Measurements from ENCODE around the gene TOB2. TPM values are rescaled to one million over a fixed set of nuclear protein-coding genes. Genes with fewer than 3 reads are reported as not detected.
A peak's percentile ranks its signal among the peaks of the same experiment; 100 is the strongest.
"Not testable (repeated sequence)": the region's sequence is repeated elsewhere in the genome, so short reads cannot be mapped to it uniquely, and the experiment has no call there.

TOB2 gene
- total and polyA plus RNA-seq, 7 experiments from 2014 or later, result 8.2 to 37.8 (median 25.0) TPM

- not testable (repeated sequence) for H3K9me3 ChIP-seq (ENCODE audit: control insufficient read depth in 2 of 3, low read length in 3 of 3); H3K36me3 Mint-ChIP-seq; H3K27ac Mint-ChIP-seq; H3K4me1 ChIP-seq (ENCODE audit: control insufficient read depth in 2 of 2, insufficient read depth in 2 of 2, low read length in 2 of 2); H3K4me3 ChIP-seq (ENCODE audit: low read length); H3K9me3 Mint-ChIP-seq; DNase-seq; H3K27ac ChIP-seq (ENCODE audit: low read depth, low read length); H3K27me3 Mint-ChIP-seq; H3K36me3 ChIP-seq (ENCODE audit: control insufficient read depth in 2 of 3, insufficient read depth in 3 of 3, low read length in 3 of 3); ATAC-seq; H3K4me3 Mint-ChIP-seq; H3K27me3 ChIP-seq (ENCODE audit: control insufficient read depth in 2 of 2, insufficient read depth in 2 of 2, low read length in 2 of 2)
- intact Hi-C loops (cut with micrococcal nuclease), result loop anchor here (1.0 kb wide), 6 partner anchors 41 to 194 kb away; no protein-coding TSS in a partner anchor
- CTCF ChIA-PET, result interaction anchor here (0.9 to 4.9 kb wide), 17 partner anchors 9 to 201 kb away, joined by 3 to 77 read pairs (median 4); partner anchors contain the start of genes ACO2, PHF5A and TEF
- peaks cover 2 to 11% (median 4%) of the 10 kb centered on the region in 7 donors for H3K4me1 Mint-ChIP-seq
- POLR2A ChIA-PET, result interaction anchor here (0.8 to 1.8 kb wide), 6 partner anchors 21 to 125 kb away, joined by 3 to 8 read pairs (median 4); partner anchors contain the start of genes TEF and TOB2
Observed at GRCh38 chr22:41402851-41403250, 43.8 kb downstream of the TOB2 start.

- no peak overlapping the region for H3K4me3 ChIP-seq (ENCODE audit: low read length)
- H3K36me3 Mint-ChIP-seq, result peaks cover 0 to 6% (median 0%) of the 10 kb centered on the region in 5 donors
- H3K36me3 ChIP-seq (ENCODE audit: control insufficient read depth in 2 of 3, insufficient read depth in 3 of 3, low read length in 3 of 3), result peaks cover 0 to 16% (median 0%) of the 10 kb centered on the region in 3 experiments
- intact Hi-C loops (cut with micrococcal nuclease), result no loop called here
- peaks cover 0 to 7% of the 10 kb centered on the region in 2 donors for H3K4me1 ChIP-seq (ENCODE audit: control insufficient read depth in 2 of 2, insufficient read depth in 2 of 2, low read length in 2 of 2)
- H3K9me3 ChIP-seq (ENCODE audit: control insufficient read depth in 2 of 3, low read length in 3 of 3), result no peaks in the 10 kb centered on the region
- H3K27ac ChIP-seq (ENCODE audit: low read depth, low read length), result no peak overlapping the region
- ChIA-PET CTCF (interaction anchor here (0.7 to 4.9 kb wide), 8 partner anchors 9 to 127 kb away, joined by 3 to 77 read pairs (median 10); partner anchors contain the start of genes ACO2, PHF5A and TEF), POLR2A (interaction anchor here (0.7 to 1.6 kb wide), 5 partner anchors 26 to 122 kb away, joined by 3 to 8 read pairs (median 5); partner anchors contain the start of gene TOB2)
- no peak overlapping the region for H3K4me3 Mint-ChIP-seq
- DNase-seq, result no peak
- ATAC-seq, result no peak
- peaks cover 2 to 11% (median 4%) of the 10 kb centered on the region in 7 donors for H3K4me1 Mint-ChIP-seq
- H3K9me3 Mint-ChIP-seq, result no peaks in the 10 kb centered on the region
- no peaks in the 10 kb centered on the region for H3K27me3 Mint-ChIP-seq
- H3K27ac Mint-ChIP-seq, result no peak overlapping the region
- H3K27me3 ChIP-seq (ENCODE audit: control insufficient read depth in 2 of 2, insufficient read depth in 2 of 2, low read length in 2 of 2), result no peaks in the 10 kb centered on the region
Observed at GRCh38 chr22:41401781-41402648, 44.6 kb downstream of the TOB2 start.

GRCh38 chr22:41398921-41399320, 47.7 kb downstream of the TOB2 start:
- peaks cover 0 to 18% (median 2%) of the 10 kb centered on the region in 5 donors for H3K36me3 Mint-ChIP-seq
- peaks cover 2 to 6% (median 4%) of the 10 kb centered on the region in 7 donors for H3K4me1 Mint-ChIP-seq
- no peaks in the 10 kb centered on the region for H3K9me3 ChIP-seq (ENCODE audit: control insufficient read depth in 2 of 3, low read length in 3 of 3)
- no peak for ATAC-seq
- intact Hi-C loops (cut with micrococcal nuclease), result no loop called here
- no peaks in the 10 kb centered on the region for H3K27me3 Mint-ChIP-seq
- POLR2A ChIA-PET, result no interaction called here
- peaks cover 0 to 44% (median 0%) of the 10 kb centered on the region in 3 experiments for H3K36me3 ChIP-seq (ENCODE audit: control insufficient read depth in 2 of 3, insufficient read depth in 3 of 3, low read length in 3 of 3)
- no peaks in the 10 kb centered on the region for H3K9me3 Mint-ChIP-seq
- peaks cover 0 to 4% of the 10 kb centered on the region in 2 donors for H3K4me1 ChIP-seq (ENCODE audit: control insufficient read depth in 2 of 2, insufficient read depth in 2 of 2, low read length in 2 of 2)
- peak overlapping the region in 1 of 9 donors; percentile 48 for H3K27ac Mint-ChIP-seq
- no peaks in the 10 kb centered on the region for H3K27me3 ChIP-seq (ENCODE audit: control insufficient read depth in 2 of 2, insufficient read depth in 2 of 2, low read length in 2 of 2)
- CTCF ChIA-PET, result interaction anchor here (0.7 kb wide), 1 partner anchor 160 kb away, joined by 3 read pairs; no protein-coding TSS in a partner anchor
- H3K4me3 Mint-ChIP-seq, result no peak overlapping the region
- DNase-seq, result no peak
- H3K27ac ChIP-seq (ENCODE audit: low read depth, low read length), result no peak overlapping the region
- no peak overlapping the region for H3K4me3 ChIP-seq (ENCODE audit: low read length)

GRCh38 chr22:41397143-41397811, 49.3 kb downstream of the TOB2 start:
- Mint-ChIP-seq H3K27ac (no peak overlapping the region), H3K9me3 (no peaks in the 10 kb centered on the region), H3K27me3 (no peaks in the 10 kb centered on the region), H3K4me3 (no peak overlapping the region), H3K4me1 (no peaks in the 10 kb centered on the region), H3K36me3 (peaks cover 0 to 18% (median 2%) of the 10 kb centered on the region in 5 donors)
- Histone ChIP-seq H3K4me1 (ENCODE audit: control insufficient read depth in 2 of 2, insufficient read depth in 2 of 2, low read length in 2 of 2) (no peaks in the 10 kb centered on the region), H3K27ac (ENCODE audit: low read depth, low read length) (no peak overlapping the region), H3K27me3 (ENCODE audit: control insufficient read depth in 2 of 2, insufficient read depth in 2 of 2, low read length in 2 of 2) (no peaks in the 10 kb centered on the region), H3K4me3 (ENCODE audit: low read length) (no peak overlapping the region), H3K36me3 (ENCODE audit: control insufficient read depth in 2 of 3, insufficient read depth in 3 of 3, low read length in 3 of 3) (peaks cover 0 to 46% (median 0%) of the 10 kb centered on the region in 3 experiments), H3K9me3 (ENCODE audit: control insufficient read depth in 2 of 3, low read length in 3 of 3) (no peaks in the 10 kb centered on the region)
- ChIA-PET CTCF (interaction anchor here (1.1 kb wide), 1 partner anchor 122 kb away, joined by 4 read pairs; no protein-coding TSS in a partner anchor), POLR2A (no interaction called here)
- ATAC-seq (no peak), DNase-seq (no peak)
- intact Hi-C loops (cut with micrococcal nuclease), result no loop called here

- CTCF ChIA-PET, result interaction anchor here (0.8 to 1.1 kb wide), 2 partner anchors 123 to 900 kb away, joined by 3 to 4 read pairs; no protein-coding TSS in a partner anchor
- H3K27me3 Mint-ChIP-seq, result no peaks in the 10 kb centered on the region
- Histone ChIP-seq H3K36me3 (ENCODE audit: control insufficient read depth in 2 of 3, insufficient read depth in 3 of 3, low read length in 3 of 3) (peaks cover 0 to 52% (median 0%) of the 10 kb centered on the region in 3 experiments), H3K4me3 (ENCODE audit: low read length) (no peak overlapping the region), H3K27ac (ENCODE audit: low read depth, low read length) (no peak overlapping the region), H3K27me3 (ENCODE audit: control insufficient read depth in 2 of 2, insufficient read depth in 2 of 2, low read length in 2 of 2) (no peaks in the 10 kb centered on the region), H3K9me3 (ENCODE audit: control insufficient read depth in 2 of 3, low read length in 3 of 3) (no peaks in the 10 kb centered on the region), H3K4me1 (ENCODE audit: control insufficient read depth in 2 of 2, insufficient read depth in 2 of 2, low read length in 2 of 2) (no peaks in the 10 kb centered on the region)
- H3K27ac Mint-ChIP-seq, result no peak overlapping the region
- intact Hi-C loops (cut with micrococcal nuclease), result no loop called here
- POLR2A ChIA-PET, result interaction anchor here (0.6 kb wide), 1 partner anchor 57 kb away, joined by 3 read pairs; no protein-coding TSS in a partner anchor
- no peak overlapping the region for H3K4me3 Mint-ChIP-seq
- H3K36me3 Mint-ChIP-seq, result peaks cover 0 to 28% (median 6%) of the 10 kb centered on the region in 5 donors
- DNase-seq (no peak), ATAC-seq (no peak)
- no peaks in the 10 kb centered on the region for H3K9me3 Mint-ChIP-seq
- no peaks in the 10 kb centered on the region for H3K4me1 Mint-ChIP-seq
Observed at GRCh38 chr22:41395531-41396240, 50.9 kb downstream of the TOB2 start.

- CTCF ChIA-PET, result no interaction called here
- no peaks in the 10 kb centered on the region for H3K9me3 ChIP-seq (ENCODE audit: control insufficient read depth in 2 of 3, low read length in 3 of 3)
- Mint-ChIP-seq H3K27me3 (no peaks in the 10 kb centered on the region), H3K9me3 (no peaks in the 10 kb centered on the region), H3K4me1 (no peaks in the 10 kb centered on the region), H3K4me3 (no peak overlapping the region), H3K36me3 (peaks cover 0 to 33% (median 7%) of the 10 kb centered on the region in 5 donors), H3K27ac (no peak overlapping the region)
- no peaks in the 10 kb centered on the region for H3K27me3 ChIP-seq (ENCODE audit: control insufficient read depth in 2 of 2, insufficient read depth in 2 of 2, low read length in 2 of 2)
- DNase-seq (no peak), ATAC-seq (no peak)
- no peaks in the 10 kb centered on the region for H3K4me1 ChIP-seq (ENCODE audit: control insufficient read depth in 2 of 2, insufficient read depth in 2 of 2, low read length in 2 of 2)
- H3K27ac ChIP-seq (ENCODE audit: low read depth, low read length), result no peak overlapping the region
- POLR2A ChIA-PET, result no interaction called here
- intact Hi-C loops (cut with micrococcal nuclease), result no loop called here
- H3K36me3 ChIP-seq (ENCODE audit: control insufficient read depth in 2 of 3, insufficient read depth in 3 of 3, low read length in 3 of 3), result peaks cover 0 to 54% (median 0%) of the 10 kb centered on the region in 3 experiments
- no peak overlapping the region for H3K4me3 ChIP-seq (ENCODE audit: low read length)
Observed at GRCh38 chr22:41394012-41394356, 52.6 kb downstream of the TOB2 start.
